ENCODE measurements around the gene RPS10.

DNA sequence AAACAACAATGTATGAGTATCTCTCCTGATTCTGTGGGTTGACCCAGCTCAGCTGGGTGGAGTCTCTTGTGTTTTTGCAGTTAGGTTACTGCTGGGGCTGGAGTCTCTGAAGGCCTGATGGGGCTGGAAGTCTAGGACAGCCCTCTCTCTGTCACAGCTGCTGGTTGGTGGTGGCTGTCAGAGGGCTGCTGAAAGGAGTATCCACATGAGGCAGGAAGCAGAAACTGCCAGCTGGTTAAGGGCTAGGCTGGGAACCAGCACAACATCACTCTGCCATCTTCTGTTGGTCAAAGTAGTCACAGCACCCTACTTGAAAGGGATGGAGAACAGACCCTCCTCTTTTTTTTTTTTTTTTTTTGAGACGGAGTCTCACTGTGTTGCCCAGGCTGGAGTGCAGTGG lies 30.0 kb upstream of the RPS10 start:
- TF ChIP-seq, protein P1, sequence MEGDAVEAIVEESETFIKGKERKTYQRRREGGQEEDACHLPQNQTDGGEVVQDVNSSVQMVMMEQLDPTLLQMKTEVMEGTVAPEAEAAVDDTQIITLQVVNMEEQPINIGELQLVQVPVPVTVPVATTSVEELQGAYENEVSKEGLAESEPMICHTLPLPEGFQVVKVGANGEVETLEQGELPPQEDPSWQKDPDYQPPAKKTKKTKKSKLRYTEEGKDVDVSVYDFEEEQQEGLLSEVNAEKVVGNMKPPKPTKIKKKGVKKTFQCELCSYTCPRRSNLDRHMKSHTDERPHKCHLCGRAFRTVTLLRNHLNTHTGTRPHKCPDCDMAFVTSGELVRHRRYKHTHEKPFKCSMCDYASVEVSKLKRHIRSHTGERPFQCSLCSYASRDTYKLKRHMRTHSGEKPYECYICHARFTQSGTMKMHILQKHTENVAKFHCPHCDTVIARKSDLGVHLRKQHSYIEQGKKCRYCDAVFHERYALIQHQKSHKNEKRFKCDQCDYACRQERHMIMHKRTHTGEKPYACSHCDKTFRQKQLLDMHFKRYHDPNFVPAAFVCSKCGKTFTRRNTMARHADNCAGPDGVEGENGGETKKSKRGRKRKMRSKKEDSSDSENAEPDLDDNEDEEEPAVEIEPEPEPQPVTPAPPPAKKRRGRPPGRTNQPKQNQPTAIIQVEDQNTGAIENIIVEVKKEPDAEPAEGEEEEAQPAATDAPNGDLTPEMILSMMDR (IDR thresholded peaks at IDR 0.05; ENCODE audit: insufficient read depth, low read length): no peak
- TF ChIP-seq, protein P2, sequence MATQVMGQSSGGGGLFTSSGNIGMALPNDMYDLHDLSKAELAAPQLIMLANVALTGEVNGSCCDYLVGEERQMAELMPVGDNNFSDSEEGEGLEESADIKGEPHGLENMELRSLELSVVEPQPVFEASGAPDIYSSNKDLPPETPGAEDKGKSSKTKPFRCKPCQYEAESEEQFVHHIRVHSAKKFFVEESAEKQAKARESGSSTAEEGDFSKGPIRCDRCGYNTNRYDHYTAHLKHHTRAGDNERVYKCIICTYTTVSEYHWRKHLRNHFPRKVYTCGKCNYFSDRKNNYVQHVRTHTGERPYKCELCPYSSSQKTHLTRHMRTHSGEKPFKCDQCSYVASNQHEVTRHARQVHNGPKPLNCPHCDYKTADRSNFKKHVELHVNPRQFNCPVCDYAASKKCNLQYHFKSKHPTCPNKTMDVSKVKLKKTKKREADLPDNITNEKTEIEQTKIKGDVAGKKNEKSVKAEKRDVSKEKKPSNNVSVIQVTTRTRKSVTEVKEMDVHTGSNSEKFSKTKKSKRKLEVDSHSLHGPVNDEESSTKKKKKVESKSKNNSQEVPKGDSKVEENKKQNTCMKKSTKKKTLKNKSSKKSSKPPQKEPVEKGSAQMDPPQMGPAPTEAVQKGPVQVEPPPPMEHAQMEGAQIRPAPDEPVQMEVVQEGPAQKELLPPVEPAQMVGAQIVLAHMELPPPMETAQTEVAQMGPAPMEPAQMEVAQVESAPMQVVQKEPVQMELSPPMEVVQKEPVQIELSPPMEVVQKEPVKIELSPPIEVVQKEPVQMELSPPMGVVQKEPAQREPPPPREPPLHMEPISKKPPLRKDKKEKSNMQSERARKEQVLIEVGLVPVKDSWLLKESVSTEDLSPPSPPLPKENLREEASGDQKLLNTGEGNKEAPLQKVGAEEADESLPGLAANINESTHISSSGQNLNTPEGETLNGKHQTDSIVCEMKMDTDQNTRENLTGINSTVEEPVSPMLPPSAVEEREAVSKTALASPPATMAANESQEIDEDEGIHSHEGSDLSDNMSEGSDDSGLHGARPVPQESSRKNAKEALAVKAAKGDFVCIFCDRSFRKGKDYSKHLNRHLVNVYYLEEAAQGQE (IDR thresholded peaks at IDR 0.05; ENCODE audit: insufficient replicate concordance, low read depth): no peak
- TF ChIP-seq POLR2AphosphoS5 (IDR thresholded peaks at IDR 0.05; ENCODE audit: low read depth) (no peak), GABPA (IDR thresholded peaks at IDR 0.05; ENCODE audit: low read depth) (no peak), SPI1 (IDR thresholded peaks at IDR 0.05; ENCODE audit: borderline replicate concordance, low read depth) (no peak)

Measured in HL-60 (cell line).